GM19324 (cell line): ENCODE measurements around the gene POLR2C.

Source experiments
- ATAC-seq: cut with Tn5 transposase; IDR thresholded peaks from one replicate; pipeline ENCODE4 v1.9.1; 2021; ENCODE audit warnings: mild to moderate bottlenecking, moderate library complexity; ENCODE audit not compliant: unreplicated experiment, low FRiP score

Gene POLR2C

DNA sequence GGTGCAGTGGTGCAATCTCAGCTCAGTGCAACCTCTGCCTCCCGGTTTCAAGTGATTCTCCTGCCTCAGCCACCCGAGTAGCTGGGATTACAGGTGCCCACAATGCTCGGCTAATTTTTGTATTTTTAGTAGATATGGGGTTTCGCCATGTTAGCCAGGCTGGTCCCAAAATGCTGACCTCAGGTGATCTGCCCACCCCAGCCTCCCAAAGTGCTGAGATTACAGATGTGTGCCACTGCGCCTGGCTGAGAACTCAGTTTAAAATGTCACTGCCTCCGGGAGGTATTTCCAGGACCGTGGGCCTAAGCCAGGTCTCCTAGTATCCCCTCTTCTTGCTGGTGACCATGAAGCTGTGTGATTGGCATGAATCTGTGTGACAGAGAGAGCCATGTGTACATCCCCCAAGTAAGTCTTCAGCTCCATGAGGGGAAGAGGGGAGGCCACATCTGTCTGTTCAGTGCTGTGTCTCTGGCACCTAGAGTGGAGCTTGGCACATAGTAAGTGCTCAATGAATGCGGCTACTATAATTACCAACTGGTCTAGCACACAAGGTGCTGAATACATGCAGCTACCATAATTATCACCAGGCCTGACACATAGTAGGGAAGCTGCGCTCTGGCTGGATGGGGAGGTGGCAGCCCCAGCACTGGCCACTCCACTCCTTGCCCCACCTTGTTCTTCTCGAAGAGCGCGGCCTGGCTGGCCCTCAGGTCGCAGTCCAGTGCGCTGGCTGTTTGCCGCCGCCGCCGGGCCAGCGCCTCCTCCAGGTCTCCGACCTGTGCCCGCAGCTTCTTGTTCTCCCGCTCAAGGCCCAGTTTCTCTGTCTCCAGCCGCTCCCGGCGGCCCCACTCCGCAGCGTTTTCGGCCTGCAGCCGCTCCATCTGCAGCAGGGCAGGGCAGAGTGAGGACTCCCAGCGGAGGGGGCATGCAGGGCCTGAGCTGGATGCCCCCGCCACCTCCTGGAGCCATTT is 55.2 kb downstream of the POLR2C start:
- ATAC-seq: no peak

GRCh38 chr16:57518520-57518919 is 56.0 kb downstream of the POLR2C start:
- no peak for ATAC-seq

DNA sequence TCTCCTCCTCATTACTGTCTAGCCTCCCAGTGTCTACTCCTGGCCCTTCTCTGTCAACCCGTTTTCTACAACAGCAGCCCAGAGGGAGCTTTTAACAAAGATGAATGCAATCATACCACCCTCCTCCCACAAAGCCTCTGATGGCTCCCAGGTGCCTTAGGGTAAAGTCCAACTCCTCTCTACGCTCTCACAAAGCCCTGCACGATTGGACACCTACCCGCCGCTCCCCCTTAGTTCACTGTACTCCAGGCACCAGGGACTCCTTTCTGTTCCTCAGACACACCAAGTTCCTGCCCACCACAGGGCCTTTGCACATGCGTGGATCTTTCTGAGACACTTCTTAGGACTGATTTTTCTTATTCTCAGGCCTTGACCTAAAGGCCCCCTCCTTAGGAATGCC is 56.4 kb downstream of the POLR2C start:
- ATAC-seq: no peak

DNA sequence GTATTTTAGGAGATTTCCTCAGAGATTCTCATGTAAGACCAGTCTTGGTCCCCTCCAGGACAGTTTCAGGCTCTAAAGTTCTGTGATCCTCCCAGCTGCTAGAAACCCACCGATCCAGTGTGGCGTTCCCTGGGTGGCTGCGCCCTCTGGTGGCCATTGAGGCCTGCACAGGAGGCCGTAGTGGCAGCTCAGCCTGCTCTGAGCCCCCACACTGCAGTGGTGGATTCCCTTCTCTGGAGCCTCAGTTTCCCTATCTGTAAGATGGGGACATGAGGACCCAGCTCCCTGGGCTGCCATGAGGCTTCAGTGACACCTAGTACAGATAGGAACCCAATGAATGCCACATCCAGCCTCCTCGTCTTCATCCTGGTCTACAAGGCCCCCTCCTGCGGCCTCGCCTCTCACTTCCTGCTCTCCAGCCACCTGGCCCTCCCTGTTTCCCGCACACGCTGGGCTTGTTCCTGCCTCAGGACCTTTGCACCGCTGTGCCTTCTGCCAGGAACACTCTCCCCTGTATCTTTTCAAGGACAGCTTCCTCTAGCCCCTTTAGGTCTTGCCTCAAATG is 57.4 kb downstream of the POLR2C start:
- no peak for ATAC-seq
